22Rv1 (cell line): Measurements from ENCODE around the gene TACR3.
A peak's percentile ranks its signal among the peaks of the same experiment; 100 is the strongest.

Source experiments
- CTCF ChIP-seq: fragments of 450-650 bp; IDR thresholded peaks from 2 replicates; pipeline ENCODE4 v1.5.1; 2017; ENCODE audit warnings: mild to moderate bottlenecking
- ZFX ChIP-seq: fragments of 450-650 bp; IDR thresholded peaks from 2 replicates; pipeline ENCODE4 v1.6.1; 2017; ENCODE audit warnings: antibody characterized with exemption, borderline replicate concordance

- TF ChIP-seq CTCF (peak; percentile 50), ZFX (no peak)
These were observed 85.5 kb downstream of the TACR3 start for GRCh38 chr4:103634236-103634635.
